ENCODE measurements around the gene TEAD1. TPM values are rescaled to one million over a fixed set of nuclear protein-coding genes. Genes with fewer than 3 reads are reported as not detected.

The TEAD1 gene
- total and polyA plus RNA-seq, 5 donors from 2014 or later: 0.30 TPM; not detected in 4

GRCh38 chr11:12840871-12841660 is 166.8 kb downstream of the TEAD1 start:
- no peaks in the 10 kb centered on the region for H3K9me3 ChIP-seq (ENCODE audit: control insufficient read depth in 2 of 2, low read length in 2 of 2)
- H3K36me3 ChIP-seq (ENCODE audit: control insufficient read depth, insufficient read depth, low read length): no peaks in the 10 kb centered on the region
- no peak overlapping the region for H3K27ac ChIP-seq (ENCODE audit: insufficient read depth, low read length, poor library complexity, severe bottlenecking)
- peaks cover 4% of the 10 kb centered on the region for H3K4me1 ChIP-seq (ENCODE audit: control insufficient read depth, insufficient read depth, low read length, poor library complexity, severe bottlenecking)
- peaks cover 8% of the 10 kb centered on the region for H3K27me3 Mint-ChIP-seq
- H3K36me3 Mint-ChIP-seq: no peaks in the 10 kb centered on the region
- no peaks in the 10 kb centered on the region for H3K27me3 ChIP-seq (ENCODE audit: control insufficient read depth, insufficient read depth, low read length)
- ATAC-seq (ENCODE audit: low read depth in 2 of 2): no peak
- DNase-seq: no peak
- no peak overlapping the region for H3K4me3 Mint-ChIP-seq
- H3K9me3 Mint-ChIP-seq: peaks cover 0 to 4% (median 0%) of the 10 kb centered on the region in 7 donors
- no peak overlapping the region for H3K27ac Mint-ChIP-seq
- H3K4me3 ChIP-seq (ENCODE audit: low read depth, low read length): no peak overlapping the region
- H3K4me1 Mint-ChIP-seq: peaks cover 0 to 9% (median 3%) of the 10 kb centered on the region in 4 donors

GRCh38 chr11:12841946-12842630 is 167.9 kb downstream of the TEAD1 start:
- Histone ChIP-seq H3K36me3 (ENCODE audit: control insufficient read depth, insufficient read depth, low read length) (no peaks in the 10 kb centered on the region), H3K4me1 (ENCODE audit: control insufficient read depth, insufficient read depth, low read length, poor library complexity, severe bottlenecking) (peaks cover 4% of the 10 kb centered on the region), H3K9me3 (ENCODE audit: control insufficient read depth in 2 of 2, low read length in 2 of 2) (no peaks in the 10 kb centered on the region), H3K4me3 (ENCODE audit: low read depth, low read length) (no peak overlapping the region), H3K27ac (ENCODE audit: insufficient read depth, low read length, poor library complexity, severe bottlenecking) (no peak overlapping the region), H3K27me3 (ENCODE audit: control insufficient read depth, insufficient read depth, low read length) (no peaks in the 10 kb centered on the region)
- no peak for ATAC-seq (ENCODE audit: low read depth in 2 of 2)
- DNase-seq: peak in 1 of 3 donors; percentile 13
- Mint-ChIP-seq H3K27me3 (peaks cover 14% of the 10 kb centered on the region), H3K4me1 (peaks cover 0 to 9% (median 3%) of the 10 kb centered on the region in 4 donors), H3K36me3 (no peaks in the 10 kb centered on the region), H3K9me3 (peaks cover 0 to 4% (median 0%) of the 10 kb centered on the region in 7 donors), H3K4me3 (no peak overlapping the region), H3K27ac (no peak overlapping the region)

GRCh38 chr11:12842933-12843636 is 168.9 kb downstream of the TEAD1 start:
- Histone ChIP-seq H3K9me3 (ENCODE audit: control insufficient read depth in 2 of 2, low read length in 2 of 2) (no peaks in the 10 kb centered on the region), H3K36me3 (ENCODE audit: control insufficient read depth, insufficient read depth, low read length) (no peaks in the 10 kb centered on the region), H3K4me3 (ENCODE audit: low read depth, low read length) (no peak overlapping the region), H3K27me3 (ENCODE audit: control insufficient read depth, insufficient read depth, low read length) (no peaks in the 10 kb centered on the region), H3K4me1 (ENCODE audit: control insufficient read depth, insufficient read depth, low read length, poor library complexity, severe bottlenecking) (peaks cover 4% of the 10 kb centered on the region), H3K27ac (ENCODE audit: insufficient read depth, low read length, poor library complexity, severe bottlenecking) (no peak overlapping the region)
- Mint-ChIP-seq H3K27ac (no peak overlapping the region), H3K9me3 (peaks cover 0 to 4% (median 0%) of the 10 kb centered on the region in 7 donors), H3K4me1 (peaks cover 0 to 9% (median 3%) of the 10 kb centered on the region in 4 donors), H3K4me3 (no peak overlapping the region), H3K27me3 (peaks cover 14% of the 10 kb centered on the region), H3K36me3 (no peaks in the 10 kb centered on the region)
- ATAC-seq (ENCODE audit: low read depth in 2 of 2) (no peak), DNase-seq (no peak)

- no peak overlapping the region for H3K27ac ChIP-seq (ENCODE audit: insufficient read depth, low read length, poor library complexity, severe bottlenecking)
- DNase-seq (no peak), ATAC-seq (ENCODE audit: low read depth in 2 of 2) (no peak)
- peaks cover 4% of the 10 kb centered on the region for H3K4me1 ChIP-seq (ENCODE audit: control insufficient read depth, insufficient read depth, low read length, poor library complexity, severe bottlenecking)
- H3K27ac Mint-ChIP-seq: no peak overlapping the region
- no peak overlapping the region for H3K4me3 Mint-ChIP-seq
- peaks cover 0 to 9% (median 3%) of the 10 kb centered on the region in 4 donors for H3K4me1 Mint-ChIP-seq
- no peak overlapping the region for H3K4me3 ChIP-seq (ENCODE audit: low read depth, low read length)
- peaks cover 0 to 4% (median 0%) of the 10 kb centered on the region in 7 donors for H3K9me3 Mint-ChIP-seq
- peaks cover 20% of the 10 kb centered on the region for H3K27me3 Mint-ChIP-seq
- H3K9me3 ChIP-seq (ENCODE audit: control insufficient read depth in 2 of 2, low read length in 2 of 2): no peaks in the 10 kb centered on the region
- H3K27me3 ChIP-seq (ENCODE audit: control insufficient read depth, insufficient read depth, low read length): peaks cover 2% of the 10 kb centered on the region
- H3K36me3 Mint-ChIP-seq: no peaks in the 10 kb centered on the region
- no peaks in the 10 kb centered on the region for H3K36me3 ChIP-seq (ENCODE audit: control insufficient read depth, insufficient read depth, low read length)
Observed at GRCh38 chr11:12845163-12845562, 170.9 kb downstream of the TEAD1 start.

- peaks cover 0 to 4% (median 0%) of the 10 kb centered on the region in 7 donors for H3K9me3 Mint-ChIP-seq
- peaks cover 0 to 9% (median 3%) of the 10 kb centered on the region in 4 donors for H3K4me1 Mint-ChIP-seq
- no peak for ATAC-seq (ENCODE audit: low read depth in 2 of 2)
- H3K27ac Mint-ChIP-seq: no peak overlapping the region
- Histone ChIP-seq H3K27me3 (ENCODE audit: control insufficient read depth, insufficient read depth, low read length) (peaks cover 2% of the 10 kb centered on the region), H3K4me3 (ENCODE audit: low read depth, low read length) (no peak overlapping the region), H3K9me3 (ENCODE audit: control insufficient read depth in 2 of 2, low read length in 2 of 2) (no peaks in the 10 kb centered on the region), H3K36me3 (ENCODE audit: control insufficient read depth, insufficient read depth, low read length) (no peaks in the 10 kb centered on the region), H3K4me1 (ENCODE audit: control insufficient read depth, insufficient read depth, low read length, poor library complexity, severe bottlenecking) (peaks cover 4% of the 10 kb centered on the region), H3K27ac (ENCODE audit: insufficient read depth, low read length, poor library complexity, severe bottlenecking) (no peak overlapping the region)
- DNase-seq: no peak
- peaks cover 20% of the 10 kb centered on the region for H3K27me3 Mint-ChIP-seq
- H3K4me3 Mint-ChIP-seq: no peak overlapping the region
- no peaks in the 10 kb centered on the region for H3K36me3 Mint-ChIP-seq
Observed at GRCh38 chr11:12845739-12846358, 171.6 kb downstream of the TEAD1 start.

GRCh38 chr11:12846786-12847615 is 172.8 kb downstream of the TEAD1 start:
- Histone ChIP-seq H3K4me1 (ENCODE audit: control insufficient read depth, insufficient read depth, low read length, poor library complexity, severe bottlenecking) (peaks cover 4% of the 10 kb centered on the region), H3K4me3 (ENCODE audit: low read depth, low read length) (no peak overlapping the region), H3K27ac (ENCODE audit: insufficient read depth, low read length, poor library complexity, severe bottlenecking) (no peak overlapping the region), H3K9me3 (ENCODE audit: control insufficient read depth in 2 of 2, low read length in 2 of 2) (no peaks in the 10 kb centered on the region), H3K27me3 (ENCODE audit: control insufficient read depth, insufficient read depth, low read length) (peaks cover 2% of the 10 kb centered on the region), H3K36me3 (ENCODE audit: control insufficient read depth, insufficient read depth, low read length) (no peaks in the 10 kb centered on the region)
- no peak overlapping the region for H3K27ac Mint-ChIP-seq
- peaks cover 19% of the 10 kb centered on the region for H3K27me3 Mint-ChIP-seq
- no peak overlapping the region for H3K4me3 Mint-ChIP-seq
- H3K4me1 Mint-ChIP-seq: peaks cover 0 to 9% (median 2%) of the 10 kb centered on the region in 4 donors
- no peak for ATAC-seq (ENCODE audit: low read depth in 2 of 2)
- H3K36me3 Mint-ChIP-seq: no peaks in the 10 kb centered on the region
- no peak for DNase-seq
- H3K9me3 Mint-ChIP-seq: no peaks in the 10 kb centered on the region

- H3K4me3 ChIP-seq (ENCODE audit: low read depth, low read length): no peak overlapping the region
- H3K4me1 ChIP-seq (ENCODE audit: control insufficient read depth, insufficient read depth, low read length, poor library complexity, severe bottlenecking): no peaks in the 10 kb centered on the region
- Mint-ChIP-seq H3K4me3 (no peak overlapping the region), H3K36me3 (no peaks in the 10 kb centered on the region), H3K9me3 (no peaks in the 10 kb centered on the region), H3K27me3 (peaks cover 23% of the 10 kb centered on the region), H3K4me1 (no peaks in the 10 kb centered on the region), H3K27ac (no peak overlapping the region)
- H3K27ac ChIP-seq (ENCODE audit: insufficient read depth, low read length, poor library complexity, severe bottlenecking): no peak overlapping the region
- H3K27me3 ChIP-seq (ENCODE audit: control insufficient read depth, insufficient read depth, low read length): peaks cover 2% of the 10 kb centered on the region
- H3K9me3 ChIP-seq (ENCODE audit: control insufficient read depth in 2 of 2, low read length in 2 of 2): no peaks in the 10 kb centered on the region
- ATAC-seq (ENCODE audit: low read depth in 2 of 2) (no peak), DNase-seq (no peak)
- no peaks in the 10 kb centered on the region for H3K36me3 ChIP-seq (ENCODE audit: control insufficient read depth, insufficient read depth, low read length)
Observed at GRCh38 chr11:12848413-12848812, 174.2 kb downstream of the TEAD1 start.
